ENCODE data around the gene C11orf71. TPM values are rescaled to one million over a fixed set of nuclear protein-coding genes. Genes with fewer than 3 reads are reported as not detected.

C11orf71 gene
- total RNA-seq, 1 experiment from 2014 or later, result 4.3 TPM

GRCh38 chr11:114440121-114440860 lies 40.0 kb upstream of the C11orf71 start:
- Histone ChIP-seq H3K79me2 (ENCODE audit: insufficient read depth, low read length) (peaks cover 60% of the 10 kb centered on the region), H2AFZ (ENCODE audit: low read depth, low read length, poor library complexity, severe bottlenecking) (no peak overlapping the region), H3K4me2 (ENCODE audit: low read length) (peak overlapping the region; percentile 88), H3K9me3 (ENCODE audit: control insufficient read depth in 1 of 2, insufficient read depth in 1 of 2, low read depth in 1 of 2, low read length in 2 of 2) (no peaks in the 10 kb centered on the region), H3K4me3 (replicated peaks in 1 of 2; ENCODE audit: low read depth in 1 of 2, low read length in 2 of 2) (peak overlapping the region; percentile 81 to 95), H3K9me2 (ENCODE audit: insufficient read depth) (no peaks in the 10 kb centered on the region), H3K9ac (ENCODE audit: low read length) (peak overlapping the region; percentile 82), H4K20me1 (ENCODE audit: insufficient read depth) (no peaks in the 10 kb centered on the region), H3K4me1 (ENCODE audit: control insufficient read depth in 1 of 2, insufficient read depth in 2 of 2, low read length in 2 of 2) (peaks cover 5 to 19% of the 10 kb centered on the region in 2 experiments; a peak in 3 of 4 replicates), H3K27me3 (ENCODE audit: insufficient read depth, low read length) (no peaks in the 10 kb centered on the region), H3K36me3 (ENCODE audit: control insufficient read depth in 1 of 2, insufficient read depth in 2 of 2, low read length in 2 of 2) (peaks cover 5 to 14% of the 10 kb centered on the region in 2 experiments; a peak in 2 of 4 replicates), H3K27ac (ENCODE audit: low read depth, low read length) (peak overlapping the region; percentile 64)
- BruUV-seq (replicated peaks), result no TSS peak
- intact Hi-C loops (cut with micrococcal nuclease), result no loop called here
- ChIA-PET POLR2A (no interaction called here), RAD21 (ENCODE audit: low non-redundant PET in 1 of 2, low total read pairs in 2 of 2, uncharacterized antibody in 2 of 2, unreplicated experiment in 2 of 2) (no interaction called here), CTCF (no interaction called here)
- ATAC-seq (no peak), DNase-seq (ENCODE audit: low read depth, low spot score) (no peak)
- TF ChIP-seq CEBPB (IDR thresholded peaks at IDR 0.05; ENCODE audit: low read depth) (no peak), EGR1 (IDR thresholded peaks at IDR 0.05; ENCODE audit: low read depth) (no peak), ZNF274 (IDR thresholded peaks at IDR 0.05; ENCODE audit: low read depth, low read length) (no peak), YY1 (IDR thresholded peaks at IDR 0.05; ENCODE audit: extremely low read depth, insufficient replicate concordance, low read depth, low read length) (no peak), RAD21 (IDR thresholded peaks at IDR 0.05; ENCODE audit: low read depth) (peak; percentile 15; the same call in 1 of the 2 replicates), FOSL1 (IDR thresholded peaks at IDR 0.05; ENCODE audit: low read depth) (peak; percentile 28; the same call in 1 of the 2 replicates), JUND (IDR thresholded peaks at IDR 0.05) (0 out of 2 replicates have a peak, but pooled peaks have one; percentile 8)

Measured in HCT116 (cell line).